Tibial nerve (tissue), 4 donors: ENCODE data around the gene SLC12A7.

Experiments
- CTCF ChIP-seq, 5 experiments: fragments of 200-600 bp in 3 of 5; fragments of 450-650 bp in 2 of 5; sonication (generic) in 3 of 5; IDR thresholded peaks; one replicate each; pipeline ENCODE4 v1.5.1; 2016 to 2019; ENCODE audit warnings: antibody characterized with exemption in 5 of 5, mild to moderate bottlenecking in 3 of 5, moderate library complexity in 2 of 5
- EP300 ChIP-seq, 2 donors: sonication (generic); formaldehyde crosslinking; IDR thresholded peaks; one replicate each; pipeline ENCODE4 v1.6.1; 2017; ENCODE audit warnings: antibody characterized with exemption in 2 of 2, mild to moderate bottlenecking in 1 of 2
- POLR2A ChIP-seq, 2 donors: fragments of 450-650 bp; IDR thresholded peaks; one replicate each; pipeline ENCODE4 v1.6.1; 2017; ENCODE audit warnings: antibody characterized with exemption in 2 of 2, mild to moderate bottlenecking in 2 of 2, moderate library complexity in 2 of 2

- TF ChIP-seq CTCF (IDR thresholded peaks at IDR 0.05) (no peak), EP300 (IDR thresholded peaks at IDR 0.05) (no peak), POLR2A (IDR thresholded peaks at IDR 0.05) (no peak)
Observed at GRCh38 chr5:1026700-1027621, 84.9 kb downstream of the SLC12A7 start.
